ENCODE data around the gene ERAP2. TPM values are rescaled to one million over a fixed set of nuclear protein-coding genes. Genes with fewer than 3 reads are reported as not detected.

Gene ERAP2
- total and polyA plus RNA-seq, 4 donors: 2.9 to 5.7 (median 4.1) TPM

DNA sequence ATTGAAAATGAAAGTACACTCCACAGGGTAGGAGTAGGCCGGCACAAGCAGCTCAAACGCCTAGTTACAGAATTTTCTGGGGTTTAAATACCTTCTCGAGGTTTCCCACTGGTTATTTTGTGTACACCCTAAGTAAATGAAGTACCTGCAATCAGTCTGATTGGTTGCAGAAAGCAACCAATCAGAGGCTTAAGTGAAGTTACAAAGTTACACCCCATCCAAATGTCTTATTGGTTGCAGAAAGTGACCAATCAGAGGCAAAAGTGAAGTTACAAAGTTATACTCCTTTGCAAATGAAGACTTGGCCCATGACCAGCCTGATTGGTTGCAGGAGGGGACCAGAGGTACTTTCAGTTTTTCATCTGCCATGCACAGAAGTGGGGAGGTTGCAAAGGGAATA is 33.2 kb upstream of the ERAP2 start:
- 90% methylated on average over 3 of the region's 3 CpGs for WGBS (ENCODE audit: insufficient coverage)
- DNase-seq (ENCODE audit: low read depth in 4 of 6, low spot score in 6 of 6): no peak
- Histone ChIP-seq H3K9me3 (ENCODE audit: control insufficient read depth, insufficient read depth, low read length) (no peaks in the 10 kb centered on the region), H3K4me1 (ENCODE audit: control insufficient read depth, insufficient read depth, low read length) (no peaks in the 10 kb centered on the region), H3K36me3 (ENCODE audit: control insufficient read depth, insufficient read depth, low read length) (no peaks in the 10 kb centered on the region), H3K4me3 (ENCODE audit: low read depth, low read length) (no peak overlapping the region), H3K27me3 (ENCODE audit: control insufficient read depth, insufficient read depth, low read length) (no peaks in the 10 kb centered on the region), H3K27ac (ENCODE audit: low read depth, low read length) (no peak overlapping the region)

GRCh38 chr5:96844481-96844990 is 31.8 kb upstream of the ERAP2 start:
- Histone ChIP-seq H3K36me3 (ENCODE audit: control insufficient read depth, insufficient read depth, low read length) (no peaks in the 10 kb centered on the region), H3K27ac (ENCODE audit: low read depth, low read length) (no peak overlapping the region), H3K4me3 (ENCODE audit: low read depth, low read length) (no peak overlapping the region), H3K27me3 (ENCODE audit: control insufficient read depth, insufficient read depth, low read length) (no peaks in the 10 kb centered on the region), H3K9me3 (ENCODE audit: control insufficient read depth, insufficient read depth, low read length) (no peaks in the 10 kb centered on the region), H3K4me1 (ENCODE audit: control insufficient read depth, insufficient read depth, low read length) (no peaks in the 10 kb centered on the region)
- DNase-seq (ENCODE audit: low read depth in 4 of 6, low spot score in 6 of 6): peak in 1 of 6 donors; percentile 11
- WGBS (ENCODE audit: insufficient coverage): 0% methylated on average over 1 of the region's 4 CpGs

GRCh38 chr5:96851312-96852062 is 24.8 kb upstream of the ERAP2 start:
- H3K27ac ChIP-seq (ENCODE audit: low read depth, low read length): no peak overlapping the region
- H3K27me3 ChIP-seq (ENCODE audit: control insufficient read depth, insufficient read depth, low read length): no peaks in the 10 kb centered on the region

DNA sequence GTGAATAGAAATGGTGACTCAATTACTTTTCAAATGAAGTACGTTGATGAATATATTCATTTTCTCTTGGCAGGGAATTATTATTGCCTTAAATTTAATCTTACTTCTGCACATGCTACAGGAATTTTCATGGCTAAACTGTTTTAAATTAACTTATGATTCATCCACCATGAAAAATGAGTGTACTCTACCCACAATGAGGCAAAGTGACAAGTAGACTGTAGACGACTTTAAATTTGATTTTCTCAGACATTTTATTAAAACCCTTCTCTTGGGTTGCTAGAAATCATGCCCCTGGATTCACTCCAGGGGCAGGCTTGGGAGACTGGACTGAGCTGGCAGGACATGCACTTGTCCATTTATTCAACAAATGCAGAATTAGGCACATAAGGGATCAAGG is 23.5 kb upstream of the ERAP2 start:
- WGBS (ENCODE audit: insufficient coverage): 83% methylated on average over 1 of the region's 2 CpGs
- H3K4me1 ChIP-seq (ENCODE audit: control insufficient read depth, insufficient read depth, low read length): no peaks in the 10 kb centered on the region
- DNase-seq (ENCODE audit: low read depth in 4 of 6, low spot score in 6 of 6): peak in 1 of 6 donors; percentile 34

More at GRCh38 chr5:96851312-96852062, 24.8 kb upstream of the ERAP2 start:
- H3K36me3 ChIP-seq (ENCODE audit: control insufficient read depth, insufficient read depth, low read length): no peaks in the 10 kb centered on the region
- peak in 2 of 6 donors; percentile 46 to 79 for DNase-seq (ENCODE audit: low read depth in 4 of 6, low spot score in 6 of 6)
- no peak overlapping the region for H3K4me3 ChIP-seq (ENCODE audit: low read depth, low read length)
- no peaks in the 10 kb centered on the region for H3K4me1 ChIP-seq (ENCODE audit: control insufficient read depth, insufficient read depth, low read length)
- no peaks in the 10 kb centered on the region for H3K9me3 ChIP-seq (ENCODE audit: control insufficient read depth, insufficient read depth, low read length)
- WGBS (ENCODE audit: insufficient coverage): 12% methylated on average over 3 of the region's 7 CpGs

DNA sequence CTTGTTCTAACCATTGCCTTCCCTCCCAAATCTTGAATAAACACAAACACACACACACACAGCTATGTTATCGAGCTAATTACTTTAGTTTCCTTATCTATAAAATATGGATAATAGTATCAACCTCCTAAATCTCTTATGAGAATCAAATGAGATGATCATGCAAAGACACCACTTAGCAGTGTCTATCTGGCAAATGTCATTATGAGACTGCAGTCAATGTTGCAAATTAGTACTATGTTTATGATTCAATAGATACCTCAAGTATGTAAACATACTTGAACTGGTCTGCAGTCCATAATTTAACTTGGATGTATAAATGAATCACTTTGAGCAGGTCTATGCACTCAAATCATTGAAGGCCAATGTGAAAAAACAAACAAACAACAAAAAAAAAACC is 22.2 kb upstream of the ERAP2 start:
- H3K9me3 ChIP-seq (ENCODE audit: control insufficient read depth, insufficient read depth, low read length): no peaks in the 10 kb centered on the region
- WGBS (ENCODE audit: insufficient coverage): no CpG with 5 or more reads among the region's 1 CpG
- H3K4me1 ChIP-seq (ENCODE audit: control insufficient read depth, insufficient read depth, low read length): no peaks in the 10 kb centered on the region
- H3K27ac ChIP-seq (ENCODE audit: low read depth, low read length): no peak overlapping the region
- no peaks in the 10 kb centered on the region for H3K27me3 ChIP-seq (ENCODE audit: control insufficient read depth, insufficient read depth, low read length)
- no peak for DNase-seq (ENCODE audit: low read depth in 4 of 6, low spot score in 6 of 6)
- no peaks in the 10 kb centered on the region for H3K36me3 ChIP-seq (ENCODE audit: control insufficient read depth, insufficient read depth, low read length)
- no peak overlapping the region for H3K4me3 ChIP-seq (ENCODE audit: low read depth, low read length)

More for the DNA sequence above, 23.5 kb upstream of the ERAP2 start:
- Histone ChIP-seq H3K27me3 (ENCODE audit: control insufficient read depth, insufficient read depth, low read length) (no peaks in the 10 kb centered on the region), H3K4me3 (ENCODE audit: low read depth, low read length) (no peak overlapping the region), H3K27ac (ENCODE audit: low read depth, low read length) (no peak overlapping the region), H3K36me3 (ENCODE audit: control insufficient read depth, insufficient read depth, low read length) (no peaks in the 10 kb centered on the region), H3K9me3 (ENCODE audit: control insufficient read depth, insufficient read depth, low read length) (no peaks in the 10 kb centered on the region)

DNA sequence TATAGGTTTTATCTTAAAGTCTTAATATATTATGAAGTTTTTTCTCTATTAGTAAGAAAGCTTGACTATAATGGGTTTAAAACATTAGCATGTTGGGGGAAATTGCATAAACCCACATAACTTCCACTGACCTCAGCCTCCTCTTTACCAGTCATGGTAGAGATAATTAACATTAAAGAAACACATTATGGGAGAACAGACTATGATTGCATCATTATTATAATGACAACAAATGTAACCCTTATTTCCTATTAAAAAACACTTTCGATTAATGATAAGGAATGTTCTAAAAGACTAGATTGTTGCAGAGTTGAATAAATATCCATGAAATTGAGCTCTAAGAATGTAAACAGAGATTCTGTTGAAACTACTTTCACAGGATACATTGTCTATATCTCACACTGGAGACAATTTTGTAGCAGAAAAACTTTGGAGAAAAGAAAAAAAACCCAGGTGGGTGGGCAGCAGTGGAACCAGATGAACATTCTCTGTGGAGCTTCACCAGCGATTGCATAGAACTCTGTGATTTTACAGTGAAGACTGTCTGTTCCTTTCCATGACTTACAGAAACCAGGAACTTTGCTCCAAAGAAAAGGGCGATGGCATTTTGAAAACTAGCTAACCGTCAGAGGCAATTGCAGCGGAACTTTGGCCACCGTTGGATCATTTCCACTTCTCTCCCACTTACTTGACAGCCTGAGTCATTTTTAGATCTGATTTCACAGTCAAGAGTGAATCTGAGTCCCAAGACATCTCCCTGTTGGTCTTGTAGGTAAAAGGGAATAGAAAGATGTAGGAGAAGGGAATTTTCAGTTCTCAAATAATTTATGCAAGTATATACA is 21.0 kb upstream of the ERAP2 start:
- no peak for DNase-seq (ENCODE audit: low read depth in 4 of 6, low spot score in 6 of 6)
- Histone ChIP-seq H3K4me1 (ENCODE audit: control insufficient read depth, insufficient read depth, low read length) (no peaks in the 10 kb centered on the region), H3K27me3 (ENCODE audit: control insufficient read depth, insufficient read depth, low read length) (no peaks in the 10 kb centered on the region), H3K9me3 (ENCODE audit: control insufficient read depth, insufficient read depth, low read length) (no peaks in the 10 kb centered on the region), H3K36me3 (ENCODE audit: control insufficient read depth, insufficient read depth, low read length) (no peaks in the 10 kb centered on the region), H3K27ac (ENCODE audit: low read depth, low read length) (no peak overlapping the region), H3K4me3 (ENCODE audit: low read depth, low read length) (no peak overlapping the region)
- WGBS (ENCODE audit: insufficient coverage): 82% methylated on average over 5 of the region's 6 CpGs

DNA sequence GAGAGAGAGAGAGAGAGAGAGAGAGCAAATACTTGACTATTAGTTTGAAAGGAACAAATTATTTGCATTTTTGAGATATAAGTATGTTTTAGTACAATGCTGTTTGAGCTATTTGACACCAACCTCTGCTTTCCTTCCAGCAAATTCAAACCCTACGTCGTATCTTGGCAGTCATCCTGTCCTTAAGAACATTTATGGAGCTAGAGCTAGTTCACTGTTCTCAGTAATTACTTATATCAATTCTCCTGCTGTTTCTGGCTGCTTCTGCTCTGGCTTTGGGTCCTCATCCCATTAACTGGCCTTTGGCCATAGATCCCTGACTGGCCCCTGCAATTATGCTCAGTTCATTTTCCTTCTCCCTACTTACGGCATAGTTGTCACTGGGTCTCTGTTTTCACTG is 19.9 kb upstream of the ERAP2 start:
- no peaks in the 10 kb centered on the region for H3K4me1 ChIP-seq (ENCODE audit: control insufficient read depth, insufficient read depth, low read length)
- no peak overlapping the region for H3K4me3 ChIP-seq (ENCODE audit: low read depth, low read length)
- H3K27me3 ChIP-seq (ENCODE audit: control insufficient read depth, insufficient read depth, low read length): no peaks in the 10 kb centered on the region
- DNase-seq (ENCODE audit: low read depth in 4 of 6, low spot score in 6 of 6): peak in 2 of 6 donors; percentile 16 to 27
- no peaks in the 10 kb centered on the region for H3K9me3 ChIP-seq (ENCODE audit: control insufficient read depth, insufficient read depth, low read length)
- no peak overlapping the region for H3K27ac ChIP-seq (ENCODE audit: low read depth, low read length)
- WGBS (ENCODE audit: insufficient coverage): 63% methylated on average over 3 of the region's 3 CpGs
- H3K36me3 ChIP-seq (ENCODE audit: control insufficient read depth, insufficient read depth, low read length): no peaks in the 10 kb centered on the region

GRCh38 chr5:96857454-96857853 is 18.8 kb upstream of the ERAP2 start:
- Histone ChIP-seq H3K4me3 (ENCODE audit: low read depth, low read length) (no peak overlapping the region), H3K4me1 (ENCODE audit: control insufficient read depth, insufficient read depth, low read length) (no peaks in the 10 kb centered on the region), H3K27me3 (ENCODE audit: control insufficient read depth, insufficient read depth, low read length) (no peaks in the 10 kb centered on the region), H3K9me3 (ENCODE audit: control insufficient read depth, insufficient read depth, low read length) (no peaks in the 10 kb centered on the region), H3K36me3 (ENCODE audit: control insufficient read depth, insufficient read depth, low read length) (no peaks in the 10 kb centered on the region), H3K27ac (ENCODE audit: low read depth, low read length) (no peak overlapping the region)
- WGBS (ENCODE audit: insufficient coverage): no CpG with 5 or more reads among the region's 1 CpG
- no peak for DNase-seq (ENCODE audit: low read depth in 4 of 6, low spot score in 6 of 6)

GRCh38 chr5:96857924-96858323 is 18.4 kb upstream of the ERAP2 start:
- H3K9me3 ChIP-seq (ENCODE audit: control insufficient read depth, insufficient read depth, low read length): no peaks in the 10 kb centered on the region
- no peak overlapping the region for H3K27ac ChIP-seq (ENCODE audit: low read depth, low read length)
- no CpG with 5 or more reads among the region's 4 CpGs for WGBS (ENCODE audit: insufficient coverage)
- H3K36me3 ChIP-seq (ENCODE audit: control insufficient read depth, insufficient read depth, low read length): no peaks in the 10 kb centered on the region
- H3K4me1 ChIP-seq (ENCODE audit: control insufficient read depth, insufficient read depth, low read length): no peaks in the 10 kb centered on the region
- H3K27me3 ChIP-seq (ENCODE audit: control insufficient read depth, insufficient read depth, low read length): no peaks in the 10 kb centered on the region
- no peak overlapping the region for H3K4me3 ChIP-seq (ENCODE audit: low read depth, low read length)
- no peak for DNase-seq (ENCODE audit: low read depth in 4 of 6, low spot score in 6 of 6)
